Islet precursor cell (in vitro differentiated cells): Measurements from ENCODE around the gene CD209.
"Not testable (repeated sequence)": the region's sequence is repeated elsewhere in the genome, so short reads cannot be mapped to it uniquely, and the experiment has no call there.

ENCODE experiments used
- DNase-seq: peaks from one replicate; pipeline ENCODE4 v3.0.0-alpha.2; 2018

CD209 gene

DNA sequence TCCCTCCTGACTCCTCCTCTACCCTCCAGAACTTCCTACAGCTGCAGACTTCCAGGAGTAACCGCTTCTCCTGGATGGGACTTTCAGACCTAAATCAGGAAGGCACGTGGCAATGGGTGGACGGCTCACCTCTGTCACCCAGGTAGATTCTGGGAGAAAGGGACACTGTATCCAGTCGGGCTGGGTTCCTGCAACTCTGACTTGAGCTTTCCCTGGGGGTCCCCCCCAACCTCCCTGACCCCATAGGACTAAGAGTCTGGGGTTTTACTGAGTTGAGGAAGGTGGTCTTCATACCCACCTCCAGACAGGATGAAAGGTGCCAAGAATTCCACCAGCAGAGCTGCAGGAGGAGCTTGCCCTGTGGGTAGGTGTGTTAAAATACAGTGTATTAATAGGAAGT is 20.2 kb upstream of the CD209 start:
- DNase-seq: no peak

DNA sequence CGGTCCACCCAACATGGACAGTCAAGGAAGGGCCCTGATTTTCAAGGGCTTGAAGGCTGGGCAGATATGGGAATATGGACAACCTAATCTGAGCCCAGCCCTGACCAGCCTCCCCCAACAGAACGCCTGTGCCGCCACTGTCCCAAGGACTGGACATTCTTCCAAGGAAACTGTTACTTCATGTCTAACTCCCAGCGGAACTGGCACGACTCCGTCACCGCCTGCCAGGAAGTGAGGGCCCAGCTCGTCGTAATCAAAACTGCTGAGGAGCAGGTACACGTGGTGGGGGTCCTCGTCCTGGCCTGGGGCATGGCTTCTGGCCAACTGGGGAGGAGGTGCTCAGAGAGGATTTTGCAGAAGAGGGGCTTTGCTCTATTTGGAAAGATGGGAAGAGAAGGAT is 19.2 kb upstream of the CD209 start:
- no peak for DNase-seq

DNA sequence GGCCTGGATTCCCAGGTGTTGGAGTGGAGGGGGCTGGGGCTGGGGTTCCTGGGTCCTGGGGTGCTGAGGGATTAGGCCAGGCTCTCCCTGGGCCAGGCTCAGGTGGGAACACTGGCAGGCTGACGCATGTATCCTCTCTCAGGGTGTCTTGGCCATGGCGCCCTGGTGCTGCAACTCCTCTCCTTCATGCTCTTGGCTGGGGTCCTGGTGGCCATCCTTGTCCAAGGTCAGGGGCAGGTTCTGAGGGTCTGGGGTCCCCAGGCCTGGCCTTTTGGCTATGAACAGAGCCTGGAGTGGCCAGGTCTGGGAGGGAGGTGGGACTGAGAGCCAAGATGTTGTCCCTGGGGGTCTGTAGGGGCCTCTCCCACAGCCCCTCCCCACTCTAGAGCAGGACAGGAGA is 17.7 kb upstream of the CD209 start:
- DNase-seq: not testable (repeated sequence)

DNA sequence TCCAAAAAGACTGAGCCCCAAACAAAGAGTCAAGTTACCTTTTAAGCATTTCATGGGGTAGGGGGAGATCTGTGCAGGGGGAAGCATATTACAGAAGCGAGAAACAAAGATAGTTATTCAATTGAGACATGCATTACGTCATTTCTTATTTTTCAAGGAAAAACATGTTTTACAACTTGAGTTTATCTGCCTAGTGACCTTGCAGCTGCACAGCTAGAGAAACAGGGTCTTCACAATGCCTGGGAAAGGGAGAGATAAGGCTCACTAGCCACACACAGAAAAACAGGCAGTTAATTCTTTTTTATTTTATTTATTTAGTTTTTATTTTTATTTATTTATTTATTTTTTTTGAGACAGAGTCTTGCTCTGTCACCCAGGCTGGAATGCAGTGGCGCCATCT is 16.8 kb upstream of the CD209 start:
- not testable (repeated sequence) for DNase-seq

DNA sequence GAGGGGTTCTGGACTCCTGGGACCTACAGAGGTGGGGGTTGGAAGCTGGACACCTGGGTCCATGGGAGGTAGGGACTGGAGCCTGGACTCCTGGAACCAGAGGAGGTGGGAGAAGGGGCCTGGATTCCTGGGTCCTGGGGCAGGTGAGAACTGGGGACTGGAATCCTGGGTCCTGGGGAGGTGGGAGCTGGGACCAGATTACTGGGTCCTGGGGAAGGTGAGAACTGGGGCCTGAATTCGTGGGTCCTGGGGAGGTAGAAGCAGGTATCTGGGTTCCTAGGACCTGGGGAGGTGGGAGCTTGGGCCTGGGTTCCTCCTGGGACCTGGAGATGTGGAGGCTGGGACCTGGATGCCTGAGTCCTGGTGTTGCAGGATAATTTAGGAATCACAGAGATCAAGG is 16.4 kb upstream of the CD209 start:
- DNase-seq: no peak

DNA sequence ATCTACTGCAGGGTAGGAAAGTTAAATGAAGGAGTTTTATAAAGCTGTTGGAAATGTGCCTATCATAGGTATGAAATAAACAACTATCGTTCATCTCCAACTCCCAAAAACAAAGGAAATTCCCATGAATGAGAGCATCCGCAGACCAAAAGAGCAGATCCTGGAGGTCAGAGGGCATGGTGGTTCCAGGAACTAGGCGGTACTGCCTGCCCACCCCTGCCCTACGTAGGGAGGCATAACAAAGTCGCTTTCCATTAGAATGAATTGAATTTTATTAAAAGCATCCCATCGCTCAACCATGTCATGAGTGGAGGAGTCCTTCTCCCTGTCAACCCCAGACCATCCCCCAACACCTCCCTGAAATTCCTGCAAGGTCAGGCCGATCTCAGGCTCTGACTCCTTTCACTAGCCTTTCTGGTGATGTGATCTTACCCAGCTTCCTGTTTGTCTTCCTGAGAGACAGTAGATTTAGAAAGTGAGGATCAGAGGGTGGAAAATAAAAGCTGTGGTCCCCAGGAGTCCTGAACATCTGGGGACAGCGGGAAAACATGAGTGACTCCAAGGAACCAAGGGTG is 15.5 kb upstream of the CD209 start, which contains the start of gene CLEC4M:
Gene CLEC4M, plus strand, starts transcription at position 525 of the 575 bp plus-strand sequence. Its CDS starts 24 bp downstream, at position 549.
- no peak for DNase-seq

DNA sequence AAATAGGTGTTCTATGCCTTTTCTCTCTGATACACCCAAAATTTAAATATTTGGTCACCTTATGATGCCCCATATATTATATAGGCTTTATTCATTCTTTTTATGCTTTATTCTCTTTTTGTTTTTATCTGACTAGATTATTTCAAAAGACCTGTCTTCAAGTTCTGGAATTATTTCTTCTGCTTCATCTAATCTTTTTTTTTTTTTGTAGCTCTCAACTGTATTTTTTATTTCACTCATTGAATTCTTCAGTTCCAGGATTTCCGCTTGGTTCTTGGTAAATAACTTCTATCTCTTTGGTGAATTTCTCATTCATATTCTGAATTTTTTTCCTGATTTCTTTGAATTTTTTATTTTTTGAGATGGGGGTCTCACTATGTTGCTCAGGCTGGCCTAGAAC is 11.8 kb upstream of the CD209 start:
- no peak for DNase-seq

DNA sequence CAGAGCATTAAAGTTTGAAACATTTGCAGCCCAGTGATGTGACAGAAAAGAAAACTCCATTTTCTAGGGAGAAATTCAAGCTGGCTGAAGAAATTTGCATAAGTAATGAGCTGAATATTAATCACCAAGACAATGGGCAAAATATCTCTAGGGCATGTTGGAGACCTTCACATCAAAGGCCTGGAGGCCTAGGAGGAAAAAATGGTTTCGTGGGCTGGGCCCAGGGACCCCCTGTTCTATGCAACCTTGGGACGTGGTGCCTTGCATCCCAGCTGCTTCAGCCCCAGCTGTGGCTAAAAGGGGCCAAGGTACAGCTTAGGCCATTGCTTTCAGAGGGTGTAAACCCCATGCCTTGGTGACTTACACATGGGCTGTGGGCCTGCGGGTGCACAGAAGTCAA is 10.0 kb upstream of the CD209 start:
- no peak for DNase-seq

DNA sequence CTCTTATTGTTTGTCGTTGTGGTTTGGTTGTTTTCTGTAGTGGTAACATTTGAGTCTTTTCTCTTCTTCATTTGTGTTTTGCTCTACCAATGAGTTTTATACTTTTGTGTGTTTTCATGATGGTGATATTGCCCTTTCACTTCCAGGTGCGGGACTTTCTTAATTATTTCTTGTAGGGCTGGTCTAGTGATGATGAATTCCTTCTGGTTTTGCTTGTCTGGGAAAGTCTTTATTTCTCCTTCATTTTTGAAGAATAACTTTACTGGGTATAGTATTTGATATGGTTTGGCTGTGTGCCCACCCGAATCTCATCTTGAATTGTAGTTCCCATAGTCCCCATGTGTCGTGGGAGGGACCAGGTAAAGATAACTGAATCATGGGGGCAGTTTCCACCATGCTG is 8.9 kb upstream of the CD209 start:
- DNase-seq: no peak

DNA sequence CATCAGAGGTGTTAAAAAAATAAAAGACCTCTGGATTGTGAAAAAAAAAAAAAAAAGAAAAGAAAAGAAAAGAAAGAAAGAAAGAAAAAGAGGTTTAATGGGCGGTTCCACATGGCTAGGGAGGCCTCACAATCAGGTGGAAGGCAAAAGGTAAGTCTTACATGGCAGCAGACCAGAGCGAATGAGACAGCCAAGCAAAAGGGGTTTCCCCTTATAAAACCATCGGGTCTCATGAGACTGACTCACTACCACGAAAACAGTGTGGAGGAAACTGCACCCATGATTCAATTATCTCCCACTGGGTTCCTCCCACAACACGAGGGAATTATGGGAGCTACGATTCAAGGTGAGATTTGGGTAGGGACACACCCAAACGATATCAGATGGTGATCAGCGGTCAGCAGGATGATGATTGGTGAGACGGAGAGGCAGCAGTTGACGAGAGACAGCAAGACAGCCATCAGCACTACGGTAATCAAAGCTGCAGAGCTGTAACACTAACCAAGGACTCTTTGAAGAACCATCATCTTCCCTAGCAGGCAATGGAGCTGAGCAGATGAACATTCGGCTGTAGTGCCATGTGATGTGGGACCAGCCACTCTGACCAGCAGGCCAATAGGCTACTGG is 3.9 kb upstream of the CD209 start:
- DNase-seq: no peak

DNA sequence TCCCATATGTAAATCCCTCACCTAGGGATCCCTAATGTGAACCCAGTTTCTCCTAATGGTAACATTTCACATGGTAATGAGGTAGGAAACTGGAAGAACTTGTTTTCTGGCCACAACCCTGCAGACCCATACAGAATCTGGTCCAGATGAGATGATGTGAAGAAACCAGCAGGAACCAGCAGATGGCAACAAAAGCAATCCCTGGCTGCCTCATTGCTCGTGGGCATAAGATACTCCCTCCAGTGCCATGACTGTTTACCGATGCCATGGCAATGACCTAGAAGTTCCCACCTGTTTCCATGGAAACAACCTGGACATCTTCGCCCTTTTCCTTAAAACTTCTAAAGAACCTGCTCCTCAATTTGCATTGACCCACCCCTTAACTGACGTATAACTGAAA is 1.4 kb upstream of the CD209 start:
- peak; percentile 66 for DNase-seq

DNA sequence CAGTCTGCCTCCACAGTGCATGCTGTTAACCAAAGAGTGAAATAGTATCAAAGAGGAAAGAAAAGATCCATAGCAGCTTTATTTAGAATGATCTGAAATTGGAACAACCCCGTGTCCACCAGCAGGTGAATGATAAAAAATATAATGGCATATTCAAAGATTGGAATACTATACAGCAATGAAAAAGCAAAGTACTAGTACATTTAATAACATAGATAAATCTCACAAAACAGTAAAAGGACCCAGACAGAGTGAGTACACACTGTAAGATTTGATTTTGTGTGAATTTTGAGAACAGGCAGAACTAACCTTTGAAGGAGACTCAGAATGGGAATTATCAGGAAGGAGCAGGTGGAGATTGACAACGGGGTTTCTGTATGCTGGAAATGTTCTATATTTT is 837 bp upstream of the CD209 start:
- DNase-seq: no peak

DNA sequence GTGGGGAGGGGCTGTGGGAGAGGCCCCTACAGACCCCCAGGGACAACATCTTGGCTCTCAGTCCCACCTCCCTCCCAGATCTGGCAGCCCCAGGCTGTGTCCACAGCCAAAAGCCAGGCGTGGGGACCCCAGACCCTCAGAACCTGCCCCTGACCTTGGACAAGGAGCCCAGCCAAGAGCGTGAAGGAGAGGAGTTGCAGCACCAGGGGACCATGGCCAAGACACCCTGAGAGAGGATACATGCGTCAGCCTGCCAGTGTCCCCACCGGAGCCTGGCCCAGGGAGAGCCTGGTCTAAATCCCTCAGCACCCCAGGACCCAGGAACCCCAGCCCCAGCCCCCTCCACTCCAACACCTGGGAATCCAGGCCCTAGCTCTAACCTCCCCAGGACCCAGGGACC is 1.0 kb downstream of the CD209 start:
- peak; percentile 18 for DNase-seq

DNA sequence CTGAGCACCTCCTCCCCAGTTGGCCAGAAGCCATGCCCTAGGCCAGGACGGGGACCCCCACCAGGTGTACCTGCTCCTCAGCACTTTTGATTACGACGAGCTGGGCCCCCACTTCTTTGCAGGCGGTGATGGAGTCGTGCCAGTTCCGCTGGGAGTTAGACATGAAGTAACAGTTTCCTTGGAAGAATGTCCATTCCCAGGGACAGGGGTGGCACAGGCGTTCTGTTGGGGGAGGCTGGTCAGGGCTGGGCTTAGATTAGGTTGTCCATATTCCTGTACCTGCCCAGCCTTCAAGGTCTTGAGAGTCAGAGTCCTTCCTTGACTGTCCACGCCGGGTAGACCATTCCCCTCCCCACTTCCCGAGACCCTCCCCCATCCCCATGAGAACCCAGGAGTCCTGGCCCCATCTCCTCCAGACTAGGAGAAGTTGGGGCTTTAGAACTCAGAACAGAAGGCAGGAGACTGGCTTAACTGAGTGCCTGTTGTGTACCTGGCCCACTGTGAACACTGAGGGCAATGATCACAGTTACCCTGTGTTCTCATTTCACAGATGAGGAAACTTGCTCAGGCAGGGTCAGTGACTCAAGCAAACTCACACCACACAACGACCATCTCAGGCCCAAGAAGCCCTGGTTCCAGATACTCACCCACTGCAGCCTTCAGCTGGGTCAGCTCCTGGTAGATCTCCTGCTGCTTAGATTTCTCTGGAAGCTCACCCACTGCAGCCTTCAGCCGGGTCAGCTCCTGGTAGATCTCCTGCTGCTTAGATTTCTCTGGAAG is 2.3 kb downstream of the CD209 start:
- peak; percentile 46 for DNase-seq

DNA sequence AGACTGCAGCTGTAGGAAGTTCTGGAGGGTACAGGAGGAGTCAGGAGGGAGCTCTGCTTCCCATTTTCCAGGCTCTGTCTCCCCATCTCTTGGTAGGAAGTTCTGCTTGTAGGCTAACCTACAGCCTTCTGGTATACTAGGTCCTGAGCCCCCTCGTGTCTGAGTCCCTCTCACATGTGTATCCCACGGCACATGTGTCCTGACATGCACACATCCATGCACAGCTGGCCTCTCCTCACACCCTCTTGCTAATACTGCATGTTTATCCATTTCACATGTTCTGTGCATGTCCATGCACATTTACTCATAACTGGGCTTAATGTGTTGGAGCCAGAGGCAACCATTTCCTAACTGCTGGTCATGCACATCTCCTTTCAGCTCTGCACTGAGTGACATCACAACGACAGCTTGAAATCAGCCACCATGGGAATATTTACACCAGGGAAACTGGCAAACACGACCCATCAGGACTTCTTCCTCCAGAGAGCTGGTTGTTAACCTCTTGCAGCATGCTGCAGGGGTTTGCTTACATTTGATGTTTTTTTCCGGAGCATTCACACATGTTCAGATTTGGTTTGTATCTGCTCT is 3.0 kb downstream of the CD209 start:
- DNase-seq: no peak

DNA sequence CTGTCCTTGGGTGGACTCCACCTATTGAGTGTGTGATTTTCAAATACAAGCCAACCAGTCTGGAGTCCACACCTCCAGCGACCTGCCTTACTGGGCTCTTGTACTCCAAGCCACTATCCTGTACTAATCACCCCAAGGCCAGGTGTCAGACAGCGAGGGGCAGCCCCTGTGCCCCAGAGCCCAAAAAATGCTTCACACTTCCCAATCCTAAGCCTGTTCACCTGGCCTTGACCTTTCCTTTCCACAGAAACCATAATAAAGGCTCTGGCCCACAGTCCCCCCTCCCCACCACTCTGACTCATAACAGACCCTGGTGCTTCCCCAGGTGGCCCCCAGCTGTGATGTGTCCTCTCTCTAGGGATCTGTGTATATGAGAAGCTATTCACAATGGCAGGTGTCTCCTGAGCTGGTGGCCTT is 3.9 kb downstream of the CD209 start:
- DNase-seq: no peak

DNA sequence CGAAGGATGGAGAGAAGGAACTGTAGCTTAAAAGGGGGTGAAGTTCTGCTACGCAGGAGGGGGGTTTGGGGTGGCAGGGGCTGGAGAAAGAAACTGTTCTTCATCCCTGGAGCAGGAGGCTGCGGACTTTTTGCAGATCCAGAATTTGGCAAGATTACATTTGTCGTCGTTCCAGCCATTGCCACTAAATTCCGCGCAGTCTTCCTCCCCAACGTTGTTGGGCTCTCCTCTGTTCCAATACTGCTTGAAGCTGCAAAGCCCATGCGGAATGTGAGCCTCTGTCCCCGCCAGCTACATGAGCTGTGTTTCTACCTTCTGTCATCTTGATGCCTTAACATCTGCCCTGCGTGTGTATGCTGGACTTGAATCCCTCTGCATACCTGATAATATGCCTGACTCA is 4.3 kb downstream of the CD209 start:
- DNase-seq: no peak

DNA sequence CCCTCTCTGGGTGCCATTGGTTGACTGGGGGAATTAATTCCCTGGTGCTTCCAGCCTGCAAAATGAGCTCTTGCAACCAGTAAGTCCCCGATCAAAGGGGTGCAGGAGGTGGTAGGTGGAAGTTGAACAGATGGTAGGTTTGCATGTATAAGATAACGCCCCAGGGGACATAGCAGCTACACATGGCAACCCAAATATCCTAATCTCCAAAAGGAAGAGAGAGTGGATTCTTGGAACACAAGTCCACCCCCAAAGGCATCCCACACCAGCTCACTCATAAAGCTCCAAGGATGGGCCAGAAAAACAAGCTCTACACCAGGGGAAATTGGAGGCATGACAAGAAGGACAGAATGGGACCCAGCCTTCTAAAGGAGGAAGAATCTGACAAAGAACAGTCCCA is 4.8 kb downstream of the CD209 start:
- no peak for DNase-seq

DNA sequence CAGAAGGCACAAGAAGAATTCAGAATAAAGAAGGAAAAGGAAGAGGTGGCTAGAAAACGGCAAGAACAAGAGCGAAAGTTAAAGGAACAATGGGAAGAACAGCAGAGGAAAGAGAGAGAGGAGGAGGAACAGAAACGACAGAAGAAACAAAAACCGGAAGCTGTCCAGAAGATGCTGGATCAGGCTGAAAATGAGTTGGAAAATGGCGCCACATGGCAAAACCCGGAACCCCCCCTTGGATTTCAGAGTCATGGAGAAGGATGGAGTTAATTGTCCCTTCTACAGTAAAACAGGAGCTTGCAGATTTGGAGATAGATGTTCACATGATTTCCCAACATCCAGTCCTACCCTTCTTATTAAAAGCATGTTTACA is 6.7 kb downstream of the CD209 start:
- no peak for DNase-seq

DNA sequence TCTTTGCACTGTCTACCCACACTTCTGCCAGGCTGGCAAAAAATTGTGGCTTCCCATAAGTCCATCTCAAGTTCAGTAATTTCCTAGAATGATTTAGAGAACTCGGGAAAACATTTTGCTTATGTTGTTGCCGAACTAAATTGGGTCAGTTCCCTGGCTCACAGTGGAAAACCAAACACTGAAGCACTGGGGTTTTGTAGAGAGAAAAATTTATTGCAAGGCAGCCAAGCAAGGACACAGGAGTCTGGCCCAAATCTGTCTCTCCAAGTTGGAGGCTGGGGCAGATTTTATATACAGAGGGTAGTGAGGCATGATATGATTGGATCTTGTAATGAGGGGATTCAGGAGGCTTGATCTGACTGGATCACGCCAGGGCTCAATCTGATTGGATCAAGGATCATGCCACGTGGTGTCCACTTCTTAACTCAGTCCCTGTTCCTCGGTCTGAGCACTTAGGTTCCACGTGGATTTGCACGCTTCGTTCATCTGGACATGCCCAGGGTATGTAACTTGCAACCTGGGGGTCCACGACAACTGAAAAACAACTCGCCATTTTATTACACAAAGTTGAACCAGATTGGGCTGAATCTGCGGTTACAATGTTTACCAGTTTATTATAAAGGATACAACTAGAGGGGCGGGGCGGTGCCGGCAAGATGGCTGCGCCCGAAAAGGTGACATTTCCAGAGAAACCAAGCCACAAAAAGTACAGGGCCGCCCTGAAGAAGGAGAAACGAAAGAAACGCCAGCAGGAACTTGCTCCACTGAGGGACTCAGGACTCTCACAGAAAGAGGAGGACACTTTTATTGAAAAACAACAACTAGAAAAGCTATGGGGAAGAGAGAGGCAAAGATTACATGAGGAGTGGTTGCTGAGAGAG is 7.3 kb downstream of the CD209 start:
- DNase-seq: no peak

DNA sequence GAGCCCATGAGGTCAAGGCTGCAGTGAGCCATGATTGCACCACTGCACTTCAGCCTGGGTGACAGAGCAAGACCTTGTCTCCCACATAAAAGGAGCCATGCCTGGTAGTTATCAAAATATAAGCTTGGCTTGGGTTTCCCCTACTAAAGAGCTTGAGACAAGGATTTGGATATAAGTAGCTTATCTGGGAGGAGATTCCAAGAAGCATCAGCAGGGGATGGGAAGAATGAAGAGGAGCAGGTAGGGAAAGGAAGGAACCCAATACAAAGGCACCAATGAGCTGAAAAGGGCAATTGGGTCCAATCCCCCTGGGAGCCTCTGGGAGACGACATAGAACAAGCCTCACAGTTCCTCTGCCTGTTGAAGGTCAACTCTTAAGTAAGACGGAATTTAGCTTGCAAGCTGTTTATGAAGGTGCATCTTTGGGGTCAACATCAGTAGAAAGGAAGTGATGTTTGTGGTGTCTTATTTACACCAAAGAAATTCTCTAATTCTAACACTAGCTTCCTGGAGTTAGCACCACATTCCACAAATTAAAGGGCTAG is 8.1 kb downstream of the CD209 start:
- DNase-seq: no peak

DNA sequence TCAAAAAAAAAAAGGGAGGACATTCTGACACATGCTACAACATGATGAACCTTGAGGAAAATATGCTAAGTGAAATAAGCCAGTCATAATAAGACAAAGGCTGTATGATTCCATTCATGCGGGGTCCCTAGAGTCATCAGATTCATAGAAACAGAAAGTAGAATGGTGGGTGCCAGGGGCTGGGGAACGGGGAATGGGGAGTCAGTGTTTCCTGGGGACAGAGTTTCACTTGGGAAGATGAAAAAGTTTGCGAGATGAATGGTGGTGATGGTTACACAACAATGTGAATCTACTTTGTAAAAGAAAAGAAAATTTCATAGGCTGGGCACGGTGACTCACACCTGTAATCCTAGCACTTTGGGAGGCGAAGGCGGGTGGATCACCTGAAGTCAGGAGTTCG is 9.3 kb downstream of the CD209 start:
- DNase-seq: no peak

DNA sequence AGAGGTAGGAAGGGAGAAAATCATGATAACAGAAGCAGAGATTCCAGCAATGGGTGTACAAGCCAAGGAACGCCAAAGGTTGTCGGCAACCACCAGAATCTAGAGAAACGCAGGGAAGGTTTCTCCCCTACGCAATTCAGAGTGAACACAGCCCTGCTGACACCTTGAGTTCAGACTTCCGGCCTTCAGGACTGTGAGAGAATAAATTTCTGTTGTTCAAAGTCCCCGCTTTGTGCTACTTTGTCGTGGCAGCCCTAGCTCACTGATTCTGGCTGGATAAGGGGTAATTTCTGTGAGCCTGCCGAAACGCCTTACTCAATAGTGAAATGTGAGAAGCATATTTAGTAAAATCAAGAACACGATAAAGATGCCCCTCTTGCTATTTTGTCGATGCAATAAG is 10.1 kb downstream of the CD209 start:
- no peak for DNase-seq
